NCI-H69 (cell line): ENCODE measurements around the gene MBNL1.

Source experiments
- DNase-seq: peaks from one replicate; lab custom pipeline; 2025; lab: John Stamatoyannopoulos, UW

Gene MBNL1

DNA sequence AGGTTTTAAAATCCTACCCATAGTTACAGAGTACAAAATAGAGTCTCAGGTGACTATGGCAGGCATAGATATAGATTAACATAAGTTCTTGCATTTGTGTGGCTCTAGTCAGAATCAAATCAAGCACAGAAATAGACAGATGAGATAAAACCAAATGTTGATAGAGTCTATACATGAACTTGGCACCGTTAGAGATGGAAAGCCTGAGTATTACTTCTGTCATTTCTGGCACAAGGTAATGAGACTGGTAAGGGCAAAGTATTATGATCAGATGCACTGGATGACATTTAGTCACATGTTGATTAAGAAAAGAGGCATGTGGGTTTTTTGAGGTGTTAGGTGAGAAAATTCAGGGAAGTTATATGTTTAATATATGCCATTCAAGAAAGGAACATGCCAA is 219.7 kb downstream of the MBNL1 start:
- DNase-seq: no peak

GRCh38 chr3:152491922-152492321 is 223.2 kb downstream of the MBNL1 start:
- no peak for DNase-seq

- no peak for DNase-seq
Measured at GRCh38 chr3:152496286-152496685, 227.6 kb downstream of the MBNL1 start.

DNA sequence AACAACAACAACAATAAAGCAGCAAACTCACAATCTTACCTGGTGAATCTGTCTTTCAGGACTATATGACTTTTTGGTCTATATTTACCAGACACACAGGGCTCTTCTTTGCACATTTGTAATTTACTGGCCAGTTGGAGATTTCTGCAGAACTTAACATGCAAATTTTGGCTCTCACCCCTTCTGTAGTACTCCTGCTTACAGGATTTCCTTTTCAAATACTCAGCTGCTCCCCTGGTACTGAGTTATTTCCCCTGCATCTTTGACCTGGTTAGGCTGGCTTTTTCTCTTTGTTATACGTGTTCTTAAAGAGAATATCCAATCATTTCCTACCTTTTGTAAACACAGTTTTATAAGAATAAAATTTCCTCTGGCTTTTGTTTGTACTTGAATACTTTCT is 228.0 kb downstream of the MBNL1 start:
- DNase-seq: no peak

- no peak for DNase-seq
Measured at GRCh38 chr3:152497457-152497856, 228.7 kb downstream of the MBNL1 start.

DNA sequence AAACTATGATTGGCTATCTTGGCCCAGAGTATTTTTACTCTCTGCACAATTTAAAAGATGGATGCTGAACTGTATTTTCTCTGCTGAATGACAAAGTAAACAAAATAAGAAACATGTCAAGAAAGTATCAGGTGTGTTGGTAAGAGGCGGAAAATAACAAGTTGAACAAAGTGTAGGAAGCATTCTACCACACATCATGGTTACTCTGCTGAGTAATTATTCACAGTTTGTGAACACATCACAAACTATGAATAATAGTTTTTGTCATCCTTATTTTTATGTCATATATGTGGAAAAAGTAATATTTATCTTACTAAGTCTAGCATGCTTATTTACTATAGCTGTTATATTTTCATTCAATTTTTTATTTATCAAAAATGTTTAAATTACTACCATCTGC is 229.2 kb downstream of the MBNL1 start:
- DNase-seq: no peak

- DNase-seq: peak; percentile 31
Measured at GRCh38 chr3:152499791-152500385, 231.2 kb downstream of the MBNL1 start.

GRCh38 chr3:152505926-152506325 is 237.2 kb downstream of the MBNL1 start:
- no peak for DNase-seq

DNA sequence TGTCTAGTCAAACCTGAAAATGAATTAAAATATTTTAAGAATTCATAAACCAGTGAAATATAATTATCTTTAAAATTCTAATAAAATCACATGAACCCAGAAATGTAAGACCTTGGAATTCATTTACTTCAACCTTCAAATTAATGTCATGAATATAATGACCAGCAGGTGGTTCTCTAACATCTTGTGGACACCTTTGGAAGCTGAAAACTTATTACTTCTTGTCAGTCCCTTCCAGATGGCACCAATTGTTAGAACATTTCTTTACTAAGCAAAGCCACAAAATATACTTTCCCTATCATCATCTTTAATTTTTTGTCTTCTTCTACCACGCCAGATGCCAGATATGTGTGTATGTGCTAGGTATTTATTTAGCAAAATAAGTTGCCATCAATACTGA is 240.0 kb downstream of the MBNL1 start:
- no peak for DNase-seq

DNA sequence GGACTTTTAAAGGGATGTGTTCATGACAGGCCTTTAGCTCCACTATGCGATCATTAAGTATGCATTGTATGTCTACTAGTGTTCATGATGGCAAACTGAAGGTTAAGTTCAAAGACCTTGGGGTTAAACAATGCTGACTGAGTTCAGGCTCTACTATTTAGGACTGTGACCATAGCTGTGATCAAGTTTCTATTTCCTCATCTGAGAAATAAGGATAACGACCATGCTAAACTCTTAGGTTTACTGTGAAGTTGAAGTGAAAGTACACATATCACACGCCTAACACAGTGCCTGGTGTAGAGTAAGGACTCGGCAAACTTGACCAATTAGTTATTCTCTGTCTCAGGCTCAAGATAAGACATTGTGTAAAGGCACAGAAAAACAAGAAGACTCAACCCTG is 243.2 kb downstream of the MBNL1 start:
- no peak for DNase-seq

- DNase-seq: no peak
Measured at GRCh38 chr3:152513301-152513960, 244.7 kb downstream of the MBNL1 start.
